ENCODE data around the gene ASPRV1. TPM values are rescaled to one million over a fixed set of nuclear protein-coding genes. Genes with fewer than 3 reads are reported as not detected.
"Not testable (repeated sequence)": the region's sequence is repeated elsewhere in the genome, so short reads cannot be mapped to it uniquely, and the experiment has no call there.

Gene ASPRV1
- total RNA-seq, 1 experiment from 2014 or later: 0.48 TPM

DNA sequence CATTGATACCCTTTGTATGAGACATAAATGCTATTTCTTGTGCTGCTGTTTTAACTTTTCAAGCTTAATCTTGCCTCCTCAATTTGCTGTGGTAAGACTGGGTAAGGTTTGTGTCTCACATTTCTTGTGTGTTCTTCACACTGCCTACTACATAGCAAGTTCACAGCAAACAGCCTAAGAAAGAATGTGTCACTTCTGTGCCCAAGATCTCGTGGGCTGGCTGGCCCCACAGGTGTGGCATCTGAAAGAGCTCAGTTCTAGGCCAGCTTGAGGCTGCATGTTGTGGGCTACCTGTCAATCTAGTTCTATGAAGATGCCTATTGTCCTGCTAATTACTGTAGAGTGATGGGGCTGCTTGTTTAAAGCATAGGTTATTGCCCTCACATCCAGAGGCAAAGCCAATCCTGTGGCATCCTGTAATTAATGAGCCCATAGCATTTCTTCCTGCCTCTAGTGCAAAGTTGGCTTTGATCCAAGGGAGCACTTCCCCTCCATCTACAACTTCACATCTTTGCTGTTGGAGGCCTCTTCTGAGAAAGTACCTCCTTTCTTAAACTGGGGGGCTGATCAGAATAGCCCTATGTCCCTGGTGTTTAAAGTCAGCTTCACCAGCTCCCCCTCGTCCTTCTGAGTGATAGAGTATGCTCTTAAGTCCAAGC lies 40.9 kb upstream of the ASPRV1 start:
- no peak overlapping the region for H3K4me3 ChIP-seq
- intact Hi-C loops (cut with micrococcal nuclease; ENCODE audit: unreplicated experiment): no loop called here
- H3K36me3 ChIP-seq (ENCODE audit: low read depth): no peaks in the 10 kb centered on the region
- DNase-seq: no peak
- no peak for TF ChIP-seq EZH2 (IDR thresholded peaks at IDR 0.05; ENCODE audit: low read depth)
- TF ChIP-seq, protein P1, sequence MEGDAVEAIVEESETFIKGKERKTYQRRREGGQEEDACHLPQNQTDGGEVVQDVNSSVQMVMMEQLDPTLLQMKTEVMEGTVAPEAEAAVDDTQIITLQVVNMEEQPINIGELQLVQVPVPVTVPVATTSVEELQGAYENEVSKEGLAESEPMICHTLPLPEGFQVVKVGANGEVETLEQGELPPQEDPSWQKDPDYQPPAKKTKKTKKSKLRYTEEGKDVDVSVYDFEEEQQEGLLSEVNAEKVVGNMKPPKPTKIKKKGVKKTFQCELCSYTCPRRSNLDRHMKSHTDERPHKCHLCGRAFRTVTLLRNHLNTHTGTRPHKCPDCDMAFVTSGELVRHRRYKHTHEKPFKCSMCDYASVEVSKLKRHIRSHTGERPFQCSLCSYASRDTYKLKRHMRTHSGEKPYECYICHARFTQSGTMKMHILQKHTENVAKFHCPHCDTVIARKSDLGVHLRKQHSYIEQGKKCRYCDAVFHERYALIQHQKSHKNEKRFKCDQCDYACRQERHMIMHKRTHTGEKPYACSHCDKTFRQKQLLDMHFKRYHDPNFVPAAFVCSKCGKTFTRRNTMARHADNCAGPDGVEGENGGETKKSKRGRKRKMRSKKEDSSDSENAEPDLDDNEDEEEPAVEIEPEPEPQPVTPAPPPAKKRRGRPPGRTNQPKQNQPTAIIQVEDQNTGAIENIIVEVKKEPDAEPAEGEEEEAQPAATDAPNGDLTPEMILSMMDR (conservative IDR thresholded peaks at IDR 0.05): no peak
- H3K4me1 ChIP-seq (replicated peaks; ENCODE audit: insufficient read depth): peaks cover 27% of the 10 kb centered on the region
- no peaks in the 10 kb centered on the region for H4K20me1 ChIP-seq (ENCODE audit: insufficient read depth)
- no TSS peak for BruUV-seq (replicated peaks)
- H3K4me2 ChIP-seq: no peak overlapping the region
- no peaks in the 10 kb centered on the region for H3K9me3 ChIP-seq (ENCODE audit: insufficient read depth, low read depth)
- H3K27ac ChIP-seq: no peak overlapping the region
- peaks cover 29% of the 10 kb centered on the region for H3F3A ChIP-seq (ENCODE audit: insufficient read depth, low read depth)
- no peaks in the 10 kb centered on the region for H3K79me2 ChIP-seq (ENCODE audit: low read depth)
- CTCF ChIA-PET: no interaction called here
- no peak overlapping the region for H2AFZ ChIP-seq
- POLR2A ChIA-PET (ENCODE audit: unreplicated experiment): interaction anchor here (0.6 kb wide), 1 partner anchor 1080 kb away, joined by 6 read pairs; no protein-coding TSS in a partner anchor
- no peaks in the 10 kb centered on the region for H3K27me3 ChIP-seq (ENCODE audit: insufficient read depth, low read depth)
- H3K9me2 ChIP-seq (ENCODE audit: insufficient read depth): no peaks in the 10 kb centered on the region

DNA sequence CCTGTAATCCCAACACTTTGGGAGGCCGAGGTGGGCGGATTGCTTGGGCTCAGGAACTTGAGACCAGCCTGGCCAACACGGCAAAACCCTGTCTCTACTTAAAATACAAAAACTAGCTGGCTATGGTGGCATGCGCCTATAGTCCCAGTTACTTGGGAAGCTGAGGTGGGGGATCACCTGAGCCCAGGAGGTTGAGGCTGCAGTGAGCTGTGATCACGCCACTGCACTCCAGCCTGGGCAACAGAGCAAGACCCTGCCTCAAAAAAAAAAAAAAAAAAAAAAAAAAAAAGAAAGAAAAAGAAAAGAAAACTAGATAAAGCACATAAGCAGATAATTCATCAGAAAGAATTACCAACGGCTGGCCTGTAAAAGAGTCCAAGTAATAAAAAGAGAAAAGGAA lies 39.1 kb upstream of the ASPRV1 start:
- intact Hi-C loops (cut with micrococcal nuclease; ENCODE audit: unreplicated experiment); POLR2A ChIA-PET (ENCODE audit: unreplicated experiment); H3K9me3 ChIP-seq (ENCODE audit: insufficient read depth, low read depth); H3K27ac ChIP-seq; H4K20me1 ChIP-seq (ENCODE audit: insufficient read depth); H3K9me2 ChIP-seq (ENCODE audit: insufficient read depth); H3K4me2 ChIP-seq; CTCF ChIA-PET; H3K4me3 ChIP-seq; H3K27me3 ChIP-seq (ENCODE audit: insufficient read depth, low read depth); BruUV-seq (replicated peaks); H3K79me2 ChIP-seq (ENCODE audit: low read depth); H2AFZ ChIP-seq; DNase-seq; H3K36me3 ChIP-seq (ENCODE audit: low read depth): not testable (repeated sequence)
- peaks cover 45% of the 10 kb centered on the region for H3K4me1 ChIP-seq (replicated peaks; ENCODE audit: insufficient read depth)
- peaks cover 45% of the 10 kb centered on the region for H3F3A ChIP-seq (ENCODE audit: insufficient read depth, low read depth)

DNA sequence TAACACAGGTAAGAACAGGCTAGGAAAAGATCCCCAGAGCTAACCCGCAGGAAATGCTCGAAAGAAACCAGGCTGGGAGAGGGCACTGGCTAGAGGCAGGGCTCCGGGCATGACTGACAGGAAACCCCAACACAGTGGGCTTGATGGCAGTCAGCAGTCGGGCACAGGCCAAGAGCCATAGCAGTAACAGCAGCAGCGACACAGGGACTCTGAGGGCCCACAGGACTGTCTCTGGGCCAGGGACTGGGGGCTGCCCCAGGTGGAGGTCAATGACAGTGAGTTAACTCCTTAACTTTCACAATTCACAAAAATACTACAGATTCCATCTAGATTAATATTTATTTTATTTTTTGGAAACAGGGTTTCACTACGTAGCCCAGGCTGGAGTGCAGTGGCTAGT lies 37.3 kb upstream of the ASPRV1 start:
- no peak for TF ChIP-seq EZH2 (IDR thresholded peaks at IDR 0.05; ENCODE audit: low read depth)
- TF ChIP-seq, protein P1 (conservative IDR thresholded peaks at IDR 0.05): no peak
- ChIA-PET CTCF (interaction anchor here (0.6 kb wide), 1 partner anchor 10 kb away, joined by 3 read pairs; no protein-coding TSS in a partner anchor), POLR2A (ENCODE audit: unreplicated experiment) (interaction anchor here (0.6 kb wide), 1 partner anchor 192 kb away, joined by 7 read pairs; the partner anchor contains the start of gene C2orf42)
- H3F3A ChIP-seq (ENCODE audit: insufficient read depth, low read depth): peaks cover 45% of the 10 kb centered on the region
- no peaks in the 10 kb centered on the region for H3K9me3 ChIP-seq (ENCODE audit: insufficient read depth, low read depth)
- H3K4me1 ChIP-seq (replicated peaks; ENCODE audit: insufficient read depth): peaks cover 50% of the 10 kb centered on the region
- H2AFZ ChIP-seq: no peak overlapping the region
- H3K36me3 ChIP-seq (ENCODE audit: low read depth): no peaks in the 10 kb centered on the region
- no TSS peak for BruUV-seq (replicated peaks)
- peak overlapping the region; percentile 64 for H3K4me2 ChIP-seq
- H3K4me3 ChIP-seq: no peak overlapping the region
- no peaks in the 10 kb centered on the region for H3K9me2 ChIP-seq (ENCODE audit: insufficient read depth)
- no peak for DNase-seq
- H3K79me2 ChIP-seq (ENCODE audit: low read depth): no peaks in the 10 kb centered on the region
- intact Hi-C loops (cut with micrococcal nuclease; ENCODE audit: unreplicated experiment): loop anchor here (5.0 kb wide), 2 partner anchors 66 to 86 kb away; no protein-coding TSS in a partner anchor
- no peaks in the 10 kb centered on the region for H3K27me3 ChIP-seq (ENCODE audit: insufficient read depth, low read depth)
- H4K20me1 ChIP-seq (ENCODE audit: insufficient read depth): no peaks in the 10 kb centered on the region
- H3K27ac ChIP-seq: peak overlapping the region; percentile 87
